PC-3 (cell line): ENCODE measurements around the gene OOSP3.

Source experiments
- CTCF ChIP-seq: fragments of 300-600 bp; sonication (generic); conservative IDR thresholded peaks from 2 replicates; pipeline ENCODE4 v1.5.1; 2017; ENCODE audit warnings: antibody characterized with exemption, low read depth, mild to moderate bottlenecking, low read length
- EZH2 ChIP-seq: fragments of 300-600 bp; sonication (generic); IDR thresholded peaks from one replicate; pipeline ENCODE4 v1.6.1; 2017; ENCODE audit warnings: antibody characterized with exemption, mild to moderate bottlenecking, low read length; ENCODE audit not compliant: unreplicated experiment
- EZH2phosphoT487 ChIP-seq: fragments of 300-600 bp; sonication (generic); IDR thresholded peaks from 2 replicates; pipeline ENCODE4 v1.6.1; 2018; ENCODE audit warnings: mild to moderate bottlenecking, antibody characterized with exemption, low read length, borderline replicate concordance

- no peak for TF ChIP-seq CTCF
- TF ChIP-seq EZH2, result no peak
- no peak for TF ChIP-seq EZH2phosphoT487
These were observed 16.0 kb downstream of the OOSP3 start for GRCh38 chr11:59894616-59895015.
